GM21528 (cell line): ENCODE data around the gene PDGFD.

Source experiments
- ATAC-seq: cut with Tn5 transposase; IDR thresholded peaks from one replicate; pipeline ENCODE4 v1.9.1; 2021; ENCODE audit warnings: mild to moderate bottlenecking, moderate library complexity; ENCODE audit not compliant: unreplicated experiment, low FRiP score

The PDGFD gene

DNA sequence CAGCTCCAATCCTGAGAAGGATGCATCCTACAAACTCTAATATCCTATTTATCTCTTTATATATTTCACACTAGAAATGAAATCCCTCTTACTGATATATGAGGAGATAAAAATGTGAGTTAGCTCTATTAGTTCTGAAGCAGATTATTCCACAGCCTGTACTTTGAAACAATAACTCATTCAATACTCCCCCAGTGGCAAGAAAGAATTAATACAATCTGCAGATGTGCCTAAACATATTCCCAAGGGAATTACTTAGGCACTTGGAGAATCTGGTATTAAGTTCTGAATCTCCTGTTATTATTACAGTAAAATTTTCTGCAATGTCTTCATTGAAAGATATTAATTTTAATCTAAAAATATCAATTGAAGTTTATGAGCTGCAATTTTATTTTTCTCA lies 68.2 kb downstream of the PDGFD start:
- ATAC-seq = no peak

DNA sequence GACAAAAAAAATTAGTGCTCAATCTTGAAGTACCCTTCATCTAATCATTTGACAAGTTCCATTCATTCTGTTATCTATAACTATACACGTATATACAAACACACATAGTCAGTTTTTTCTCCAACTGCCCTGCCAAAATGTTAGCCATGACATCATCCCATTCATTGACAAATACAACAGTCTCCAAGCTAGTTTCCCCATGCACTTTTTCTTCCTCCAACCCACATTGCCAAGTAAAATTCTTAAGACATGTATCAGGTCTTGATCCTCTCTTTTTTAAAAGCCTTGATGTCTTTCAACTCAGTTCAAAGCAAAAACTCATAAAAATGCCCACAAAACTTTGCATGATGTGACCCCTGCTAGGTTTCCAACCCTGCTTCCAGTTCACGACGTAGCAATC lies 69.4 kb downstream of the PDGFD start:
- ATAC-seq = no peak

DNA sequence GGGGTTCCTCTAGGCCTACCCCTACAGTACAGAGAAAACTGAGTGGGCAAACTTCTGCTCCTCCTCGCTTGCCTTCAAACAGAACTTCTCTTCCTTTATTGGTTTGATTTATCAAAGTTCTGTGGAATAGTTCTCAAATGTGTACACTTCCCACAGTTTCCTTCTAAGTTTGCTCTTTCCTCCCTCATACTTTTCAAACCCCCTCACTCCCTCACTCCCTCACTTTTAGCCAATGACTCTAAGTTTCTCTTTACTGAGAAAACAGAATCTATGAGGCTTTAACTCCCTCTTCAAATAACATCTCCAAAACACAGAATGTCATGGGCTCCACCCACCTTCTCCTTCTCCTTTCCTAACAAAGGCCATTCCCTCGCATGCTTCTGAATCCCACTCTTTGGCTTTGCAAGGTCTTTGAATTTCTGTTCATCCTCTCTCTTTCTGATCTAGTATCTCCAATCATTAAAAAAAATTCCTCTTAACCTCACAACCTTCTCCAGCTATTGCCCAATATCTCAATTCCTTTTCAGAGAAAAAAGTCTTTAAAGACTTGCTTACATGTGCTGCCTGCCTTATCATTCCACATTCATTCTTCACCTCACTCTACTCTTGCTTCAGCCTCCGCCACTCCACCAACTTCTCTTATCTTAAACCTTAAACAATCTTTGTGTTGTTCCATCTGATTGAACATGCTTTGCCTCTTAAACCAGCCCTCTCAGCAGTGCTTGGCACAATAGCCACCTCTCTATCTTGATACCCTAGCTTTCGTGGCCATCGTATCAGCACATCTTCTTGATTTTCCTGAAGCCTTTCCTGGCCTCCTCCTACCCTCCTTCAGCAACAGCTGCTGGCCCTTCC lies 70.3 kb downstream of the PDGFD start:
- no peak for ATAC-seq

DNA sequence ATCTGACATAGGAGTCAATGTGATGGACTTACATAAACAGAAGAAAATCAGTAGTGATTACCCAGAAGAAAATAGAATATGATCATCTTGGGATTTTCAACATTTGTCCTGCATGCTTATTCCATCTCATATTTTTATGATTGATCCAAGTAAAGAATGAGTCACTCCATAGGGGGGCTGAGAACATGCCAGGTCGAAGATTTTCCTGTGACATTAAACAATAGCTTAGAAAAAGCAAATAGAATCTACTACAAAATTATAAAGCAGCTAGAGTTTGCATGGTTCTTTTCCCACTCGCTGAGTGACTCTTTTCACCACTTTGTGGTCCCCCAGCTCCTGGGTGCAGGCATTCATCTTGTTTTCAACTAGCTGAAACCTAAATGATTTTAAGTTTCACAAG lies 71.2 kb downstream of the PDGFD start:
- ATAC-seq = no peak

DNA sequence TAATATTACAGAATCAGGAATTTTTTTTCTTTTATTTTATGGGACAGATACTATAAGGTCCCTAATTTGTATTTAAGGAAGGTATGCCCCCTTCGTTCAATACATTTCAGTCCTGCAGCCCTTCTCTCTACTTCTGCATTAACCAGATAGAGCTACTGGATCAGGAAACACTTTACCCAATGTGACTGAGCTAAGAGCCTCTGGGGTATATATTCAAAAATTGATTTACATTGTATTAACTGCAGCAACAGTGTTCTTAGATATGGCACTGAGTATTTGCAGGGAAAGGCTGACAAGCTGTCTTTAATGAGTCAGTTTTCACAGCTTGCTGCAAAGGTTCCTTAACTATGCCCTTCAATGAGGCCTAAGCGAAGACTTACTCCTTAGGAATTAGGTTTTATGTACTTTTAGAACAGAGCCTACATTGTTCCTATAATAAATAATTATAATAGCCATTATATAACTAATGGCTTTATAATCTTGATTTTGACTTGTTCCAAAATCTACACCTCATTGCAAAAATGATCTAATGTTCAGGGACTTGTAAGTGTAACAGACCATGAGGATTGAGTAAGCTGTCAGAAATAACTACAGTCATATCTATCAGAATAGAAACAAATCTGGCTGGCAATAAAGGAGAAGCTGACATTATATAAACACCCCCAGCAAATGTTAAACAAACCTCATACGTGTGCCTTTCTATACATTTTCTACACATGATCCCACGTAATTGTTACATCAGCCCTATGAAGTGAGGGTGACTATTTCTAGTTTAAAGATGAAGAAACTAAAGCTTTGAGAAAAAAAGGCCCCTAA lies 72.5 kb downstream of the PDGFD start:
- no peak for ATAC-seq

DNA sequence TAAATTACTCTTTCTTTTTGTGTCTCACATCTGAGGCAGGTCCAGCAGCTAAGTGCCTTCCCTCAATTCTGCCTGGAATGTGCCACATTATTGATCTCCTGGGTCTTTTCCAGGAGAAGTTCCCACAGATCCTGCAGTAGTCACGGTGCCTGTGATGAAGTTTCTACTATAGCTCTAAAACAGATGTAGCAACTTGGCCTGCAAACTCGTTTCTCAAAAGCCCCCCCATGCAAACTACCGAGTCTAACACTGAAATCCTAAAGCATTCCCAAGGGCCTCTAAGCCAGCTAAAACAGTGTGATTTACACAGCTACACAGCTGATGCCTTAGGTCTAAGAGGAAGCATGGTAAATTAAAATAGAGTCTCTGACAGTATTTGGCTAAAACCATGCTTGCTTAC lies 73.2 kb downstream of the PDGFD start:
- no peak for ATAC-seq

DNA sequence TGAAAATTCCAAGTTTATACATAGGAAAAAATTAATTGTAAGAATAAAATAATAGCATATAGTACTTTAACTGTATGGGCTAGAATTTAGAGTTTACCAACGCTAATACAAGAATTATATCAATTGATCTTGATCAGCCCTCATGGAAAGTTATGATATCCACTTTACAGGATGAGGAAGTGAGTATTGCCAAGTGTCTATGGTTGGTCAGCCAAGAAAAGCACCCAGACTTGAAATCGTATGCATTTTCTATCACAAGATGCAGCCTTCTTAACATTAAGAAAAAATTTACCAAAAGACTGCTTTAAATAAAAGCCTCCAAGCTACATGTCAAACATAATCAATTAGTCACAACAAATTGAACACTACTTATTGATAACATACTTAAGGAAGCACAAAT lies 74.5 kb downstream of the PDGFD start:
- no peak for ATAC-seq

DNA sequence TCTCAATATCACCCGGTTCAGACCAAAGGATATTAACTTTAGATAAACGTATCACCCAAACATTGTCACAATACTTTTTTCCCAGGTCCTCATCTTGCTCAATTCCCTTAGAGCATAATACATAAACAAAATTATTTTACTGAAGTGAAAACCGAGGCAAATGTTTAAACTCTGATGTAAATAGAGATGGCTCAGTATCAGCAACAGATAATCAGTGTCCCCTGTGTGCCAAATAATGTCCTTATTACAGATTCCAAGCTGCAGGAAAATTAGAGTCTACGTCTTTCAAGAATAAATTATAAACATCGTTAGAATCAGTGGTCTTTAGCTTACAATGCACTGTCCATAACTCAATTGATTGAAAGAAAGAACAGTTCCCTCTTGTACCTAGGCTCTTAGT lies 77.3 kb downstream of the PDGFD start:
- no peak for ATAC-seq

DNA sequence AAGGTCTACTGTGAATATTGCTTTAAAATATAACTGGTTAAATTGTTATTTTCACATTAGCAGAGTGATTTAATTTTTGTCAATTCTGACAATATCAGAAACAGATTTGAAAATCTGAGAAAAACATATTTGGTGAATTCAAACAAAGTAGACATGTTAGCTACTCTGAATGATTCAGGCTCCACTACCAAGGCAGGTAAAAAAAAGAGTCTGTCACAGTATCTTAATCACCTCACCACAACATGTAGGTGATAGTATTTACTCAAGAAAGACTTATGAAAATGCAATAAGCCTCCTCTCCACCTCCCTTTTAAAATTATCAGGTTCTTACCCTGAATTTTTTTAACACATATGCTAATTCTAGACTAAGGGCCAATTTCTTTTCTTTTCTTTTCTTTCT lies 85.0 kb downstream of the PDGFD start:
- no peak for ATAC-seq

DNA sequence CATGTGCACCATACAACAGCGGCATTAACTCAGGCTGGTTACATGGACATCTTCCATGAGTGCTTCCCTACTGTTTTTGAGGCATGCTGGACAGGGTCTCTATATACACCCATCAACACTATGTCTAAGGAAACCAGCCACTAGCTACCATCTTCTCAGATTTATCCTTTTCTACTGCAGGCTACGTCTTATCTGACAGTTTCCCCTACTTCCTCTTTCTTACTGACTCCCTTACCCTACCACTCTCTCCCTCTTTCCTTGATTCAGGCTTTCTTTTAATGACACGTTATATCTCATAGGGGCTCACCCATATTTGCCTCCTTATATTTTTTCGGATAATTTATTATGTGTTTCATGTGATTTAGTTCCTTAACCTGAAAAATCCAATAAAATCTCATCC lies 85.7 kb downstream of the PDGFD start:
- ATAC-seq = no peak

DNA sequence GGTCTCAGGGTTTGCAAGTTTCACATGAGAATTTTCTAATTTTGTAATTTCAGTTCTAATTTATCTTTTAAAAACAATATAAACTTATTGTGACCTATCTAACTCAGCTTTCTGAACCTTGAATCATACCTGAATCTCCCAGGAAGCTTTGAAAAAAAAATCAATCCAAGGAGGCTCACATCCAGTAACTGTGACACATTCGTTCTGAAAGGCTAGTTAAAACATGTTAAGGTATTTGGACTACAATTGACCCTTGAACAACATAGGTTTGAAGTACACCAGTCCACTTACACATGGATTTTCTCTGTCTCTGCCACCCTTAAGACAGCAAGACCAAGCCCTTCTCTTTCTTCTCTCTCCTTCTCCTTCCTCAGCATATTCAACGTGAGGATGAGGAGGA lies 87.5 kb downstream of the PDGFD start:
- ATAC-seq = no peak

DNA sequence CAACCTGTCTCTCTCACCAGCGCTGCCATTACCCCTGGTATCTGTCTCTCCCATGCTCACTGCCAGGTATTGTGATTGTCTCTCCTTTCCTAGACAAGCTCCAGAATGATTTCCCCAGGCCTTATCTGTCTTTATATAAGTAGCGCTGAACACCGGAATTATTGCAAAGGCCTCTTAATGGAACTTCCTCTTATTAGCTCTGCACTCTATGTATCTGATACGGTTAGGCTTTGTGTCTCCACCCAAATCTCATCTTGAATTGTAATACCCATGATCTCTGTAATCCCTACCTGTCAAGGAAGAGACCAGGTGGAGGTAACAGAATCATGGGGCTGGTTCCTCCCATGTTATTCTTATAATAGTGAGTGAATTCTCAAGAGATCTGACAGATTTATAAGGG lies 88.2 kb downstream of the PDGFD start:
- ATAC-seq = no peak

DNA sequence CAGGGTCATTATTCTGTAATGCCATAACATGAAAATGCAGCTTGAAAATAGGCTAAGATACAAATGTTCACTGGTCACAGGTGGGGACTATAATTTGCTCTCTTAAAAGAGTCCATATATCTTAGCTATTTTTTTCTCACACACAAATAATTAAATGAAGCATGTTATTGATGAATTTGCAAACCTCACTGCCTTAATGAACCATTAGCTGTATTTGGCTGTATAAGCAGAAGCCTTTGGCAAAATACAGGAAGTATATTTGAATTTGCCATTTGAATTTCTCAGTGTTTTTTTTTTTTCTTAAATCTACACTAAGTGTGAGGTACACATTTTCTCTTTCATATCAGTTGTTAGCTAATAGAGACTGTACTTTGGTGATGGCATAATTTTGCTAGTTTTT lies 88.9 kb downstream of the PDGFD start:
- ATAC-seq = no peak

DNA sequence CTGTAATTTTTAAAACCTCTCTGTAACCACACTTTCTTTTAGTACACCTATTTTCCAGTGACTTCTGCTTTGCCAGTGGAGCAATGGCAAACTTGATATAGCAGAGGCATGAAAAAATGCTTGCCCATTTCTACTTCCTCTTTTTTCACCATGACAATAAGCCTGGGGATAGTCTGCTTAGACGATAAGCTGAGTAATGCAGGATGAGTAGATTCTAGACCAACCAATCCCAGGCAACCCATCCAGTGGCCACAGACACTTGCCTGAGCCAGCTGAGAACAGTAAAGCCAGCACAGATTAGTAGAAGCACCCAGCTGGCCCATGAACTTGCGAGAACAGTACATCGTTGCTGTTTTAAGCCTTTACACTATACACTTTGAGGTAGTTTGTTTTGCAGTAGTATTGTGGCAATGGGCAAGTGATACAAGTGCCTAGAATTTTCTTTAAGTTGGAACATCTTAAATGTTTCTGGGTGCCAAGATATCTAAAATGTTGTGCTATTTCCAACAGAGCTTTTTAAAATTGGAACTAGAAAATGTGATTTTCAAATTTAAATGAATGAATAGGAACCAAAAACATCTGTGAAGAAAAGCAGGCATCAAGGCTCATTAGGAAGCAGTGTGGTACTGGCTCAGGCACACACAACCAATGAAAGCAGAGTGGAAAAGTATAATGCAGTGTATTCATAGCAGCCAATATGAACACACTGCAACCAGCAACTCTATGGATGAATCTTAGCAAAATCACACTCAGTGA lies 89.8 kb downstream of the PDGFD start:
- no peak for ATAC-seq

DNA sequence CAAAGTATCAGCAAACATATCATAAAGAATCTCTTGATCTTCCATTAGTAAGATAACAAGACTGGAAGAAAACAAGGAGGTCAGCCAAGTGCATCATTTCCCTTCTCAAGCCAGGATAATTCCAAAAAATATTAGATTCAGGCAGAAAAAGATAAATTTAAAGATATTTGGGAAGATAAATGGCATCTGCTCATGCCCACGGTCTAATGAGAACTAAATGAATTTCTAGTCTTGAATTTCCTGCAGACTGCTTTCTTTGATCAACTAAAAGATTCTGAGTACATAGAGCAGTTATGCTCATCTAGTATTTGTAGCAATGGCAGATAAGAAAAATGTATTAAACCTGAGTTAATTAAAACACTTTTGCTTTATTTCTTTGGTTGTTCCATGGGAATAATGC lies 96.4 kb downstream of the PDGFD start:
- ATAC-seq = no peak

DNA sequence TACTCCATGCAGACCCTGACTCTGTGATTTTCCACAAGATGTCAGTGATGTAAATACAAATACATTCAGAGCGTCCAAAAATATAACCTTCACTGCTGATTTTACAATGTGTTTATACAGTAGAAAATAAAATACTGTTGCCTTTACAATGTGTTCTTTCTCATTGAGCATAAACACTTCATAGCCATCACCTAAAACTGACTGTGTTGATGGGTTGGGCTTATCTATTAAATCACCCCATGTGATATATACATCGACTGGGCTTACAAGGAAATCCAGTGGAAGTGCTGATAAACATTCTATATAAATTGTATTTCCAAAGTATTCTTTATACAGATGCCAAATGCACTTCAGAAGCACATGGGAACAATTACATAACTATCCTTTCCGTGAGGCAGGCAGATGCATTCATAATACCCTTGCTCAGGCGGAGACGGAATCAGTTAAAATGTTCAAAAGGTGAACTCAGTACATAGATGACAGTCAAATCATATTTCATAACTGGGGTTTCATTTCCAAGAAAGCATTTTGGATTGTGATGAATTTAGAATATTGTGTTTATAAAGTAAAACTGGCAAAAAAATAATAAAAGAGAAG lies 99.8 kb downstream of the PDGFD start:
- no peak for ATAC-seq

DNA sequence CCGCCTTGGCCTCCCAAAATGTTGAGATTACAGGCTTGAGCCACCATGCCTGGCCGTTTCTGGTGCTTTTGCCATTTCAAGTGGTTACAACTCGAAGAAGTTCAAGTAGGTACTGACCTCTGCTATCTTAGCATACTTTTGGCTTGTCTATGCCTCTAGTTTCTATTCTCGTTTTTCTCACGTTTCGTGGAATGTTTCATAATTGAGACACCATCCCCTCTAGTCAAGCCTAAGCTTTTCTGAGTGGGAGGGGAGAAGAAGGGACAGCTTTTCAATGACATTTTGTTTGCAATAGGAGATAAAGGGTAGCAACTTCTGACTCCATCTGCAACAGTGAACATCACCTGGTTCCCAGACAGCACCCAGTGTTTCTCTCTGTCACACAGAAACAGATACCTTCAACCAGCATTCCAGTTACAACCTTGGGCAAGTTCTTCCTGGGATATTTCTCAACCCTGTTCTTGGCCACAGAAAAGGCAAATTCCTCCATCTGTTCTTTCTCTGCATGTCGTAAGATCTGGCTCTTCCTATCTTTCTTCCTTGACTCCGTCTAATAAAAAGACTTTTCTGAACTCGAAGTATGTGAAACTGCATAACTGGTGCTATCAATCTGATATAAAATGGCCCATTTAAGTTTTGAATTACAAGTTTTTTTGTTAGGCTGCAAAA lies 102.0 kb downstream of the PDGFD start:
- no peak for ATAC-seq

DNA sequence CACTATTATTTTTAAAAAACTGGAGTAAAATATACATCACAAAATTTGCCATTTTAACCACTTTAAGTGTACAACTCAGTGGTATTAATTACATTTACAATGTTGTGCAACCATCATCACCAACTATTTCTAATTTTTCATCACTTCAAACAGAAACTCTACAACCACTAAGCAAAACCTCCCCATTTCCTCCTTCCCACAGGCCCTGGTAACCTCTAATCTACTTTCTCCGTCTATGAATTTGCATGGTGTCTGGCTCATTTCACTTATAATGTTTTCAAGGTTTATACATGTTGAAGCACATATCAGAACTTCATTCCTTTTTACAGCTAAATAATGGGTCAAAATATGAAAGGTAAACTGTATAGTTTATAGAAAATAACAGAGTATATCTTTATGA lies 103.1 kb downstream of the PDGFD start:
- no peak for ATAC-seq

DNA sequence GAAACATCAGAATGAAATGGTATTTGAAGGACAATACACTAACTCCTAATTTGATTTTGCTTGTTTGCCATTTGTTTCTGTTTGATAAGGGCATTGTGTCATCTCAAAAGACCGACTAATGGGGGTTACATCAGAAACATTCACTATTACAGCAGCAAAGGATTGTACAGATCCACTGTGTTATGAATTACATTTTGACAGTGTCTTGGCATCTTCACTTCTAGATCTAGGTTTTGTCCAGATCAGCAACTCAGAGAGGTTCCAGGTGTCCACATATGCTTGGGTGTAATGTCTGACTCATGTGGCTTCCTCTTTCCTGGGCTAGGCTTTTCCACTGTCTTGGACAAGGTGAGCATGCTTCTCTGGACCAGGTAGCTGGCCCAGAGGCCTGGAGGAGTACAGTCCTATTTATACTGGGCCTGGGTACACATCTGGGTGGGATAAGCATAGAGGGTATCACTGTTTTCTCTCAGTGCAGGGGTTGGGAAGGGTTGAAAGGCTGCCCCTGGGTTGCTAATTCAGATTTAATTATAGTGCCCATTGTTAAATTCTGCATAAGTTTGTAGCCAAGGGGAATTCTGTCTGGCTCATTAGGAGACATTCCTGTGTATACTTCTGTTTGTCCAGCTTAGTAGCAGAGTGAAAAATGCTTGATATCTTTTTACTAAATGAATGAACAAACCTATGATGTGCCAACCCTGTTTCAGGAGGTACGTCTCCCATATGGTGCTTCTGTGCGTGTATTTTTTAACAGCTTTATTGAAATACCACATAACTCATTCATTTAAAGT lies 103.7 kb downstream of the PDGFD start:
- ATAC-seq = no peak

DNA sequence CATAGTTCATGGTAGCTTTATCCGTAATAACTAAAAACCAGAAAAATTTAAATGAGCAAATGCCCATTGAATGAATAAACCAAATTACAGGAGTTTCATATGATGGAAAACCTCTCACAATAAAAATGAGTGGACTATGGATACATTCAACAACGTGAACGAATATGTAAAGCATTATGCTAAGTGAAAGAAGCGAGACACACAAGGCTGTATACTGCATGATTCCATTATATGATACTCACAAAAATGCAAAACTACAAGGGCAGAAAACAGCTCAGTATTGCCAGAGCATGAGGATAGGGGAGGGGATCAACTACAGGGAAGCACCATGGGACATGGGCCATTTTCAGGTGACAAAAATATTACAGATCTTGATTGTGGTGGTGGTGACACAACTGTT lies 105.3 kb downstream of the PDGFD start:
- ATAC-seq = no peak
